NCI-H748 treated with DMSO at 0.1 percent for 48 hours (cell line): ENCODE results near the gene EME1.

Experiments used
- DNase-seq: peaks from one replicate; lab custom pipeline; 2025; lab: John Stamatoyannopoulos, UW

EME1 gene

DNA sequence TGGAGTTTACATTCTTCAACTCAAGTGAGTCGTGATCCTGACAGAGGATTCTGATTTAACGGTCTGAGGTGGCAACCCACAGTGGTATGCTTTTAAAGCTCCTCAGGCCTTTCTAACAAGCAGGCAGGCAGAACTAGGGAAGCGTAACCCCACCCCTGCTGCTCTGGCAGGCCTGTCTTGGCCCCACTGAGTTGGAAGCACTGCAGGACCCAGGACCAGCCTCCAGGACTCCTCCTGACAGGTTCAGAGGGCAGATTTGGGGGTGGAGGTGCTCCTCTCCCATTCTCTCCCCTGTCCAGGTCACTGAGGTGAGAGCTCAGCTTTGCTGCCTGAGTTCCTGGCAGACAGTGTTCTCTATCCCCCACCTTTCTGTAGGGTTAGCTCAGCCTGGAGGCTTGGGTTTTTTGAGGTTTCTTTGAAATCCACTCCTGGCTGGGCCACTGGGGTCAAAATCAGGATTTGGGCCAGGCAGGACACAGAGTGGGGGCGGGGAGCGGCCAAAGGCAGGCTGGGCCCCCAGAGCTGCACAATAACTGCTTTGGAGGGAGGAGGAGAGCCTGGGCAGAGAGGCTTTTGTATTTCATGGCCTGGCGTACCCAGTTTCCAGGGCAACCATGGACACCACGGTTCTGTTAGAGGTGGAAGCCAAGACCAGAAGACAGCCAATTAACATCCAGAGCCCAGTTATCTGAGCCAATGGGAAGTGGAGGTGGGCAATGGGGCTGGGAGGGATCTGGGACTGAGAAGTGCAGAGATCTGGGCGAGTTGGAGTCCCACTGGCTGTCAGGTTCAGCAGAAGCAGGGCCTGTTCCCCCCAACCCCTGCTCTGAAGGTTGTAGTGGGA is 9.6 kb upstream of the EME1 start:
- peak; percentile 22 for DNase-seq

DNA sequence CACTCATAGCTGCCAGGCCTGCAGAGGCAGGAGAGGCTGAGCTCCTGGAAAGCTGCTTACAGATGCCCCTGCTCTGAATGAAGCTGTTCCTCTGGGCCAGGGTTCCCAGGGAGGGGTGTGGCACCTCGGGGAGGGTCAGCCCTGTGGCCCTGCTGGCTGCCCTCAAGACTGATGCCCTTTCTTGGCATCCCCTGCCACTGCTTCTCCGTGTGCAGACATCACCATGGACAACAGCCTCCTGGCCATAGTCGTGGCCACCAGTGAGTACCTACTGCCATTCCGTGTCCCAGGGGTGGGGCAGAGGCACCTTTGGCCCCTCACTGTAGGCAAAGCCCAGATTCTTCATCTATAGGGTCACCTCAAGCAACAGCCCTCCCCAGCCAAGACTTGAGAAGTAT is 9.0 kb upstream of the EME1 start:
- no peak for DNase-seq

DNA sequence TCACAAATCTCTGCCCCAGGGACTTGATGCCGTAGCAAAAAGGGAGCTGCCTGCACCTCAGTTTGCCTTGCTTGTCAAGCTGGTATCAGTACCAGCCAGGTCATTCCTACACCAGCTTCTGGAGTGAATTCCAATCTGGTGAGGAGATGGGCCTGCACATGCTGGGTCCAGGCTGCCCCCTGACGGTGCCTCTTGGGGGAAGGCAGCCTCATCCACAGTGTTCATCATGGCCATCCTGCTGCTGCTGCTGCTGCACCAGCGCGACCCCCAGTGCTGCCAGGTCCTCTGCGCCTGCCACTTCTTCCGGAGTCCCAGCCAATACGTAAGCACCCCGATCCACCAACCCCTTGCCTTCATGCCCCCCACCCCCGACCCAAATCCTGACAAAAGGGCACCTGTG is 8.3 kb upstream of the EME1 start:
- no peak for DNase-seq

DNA sequence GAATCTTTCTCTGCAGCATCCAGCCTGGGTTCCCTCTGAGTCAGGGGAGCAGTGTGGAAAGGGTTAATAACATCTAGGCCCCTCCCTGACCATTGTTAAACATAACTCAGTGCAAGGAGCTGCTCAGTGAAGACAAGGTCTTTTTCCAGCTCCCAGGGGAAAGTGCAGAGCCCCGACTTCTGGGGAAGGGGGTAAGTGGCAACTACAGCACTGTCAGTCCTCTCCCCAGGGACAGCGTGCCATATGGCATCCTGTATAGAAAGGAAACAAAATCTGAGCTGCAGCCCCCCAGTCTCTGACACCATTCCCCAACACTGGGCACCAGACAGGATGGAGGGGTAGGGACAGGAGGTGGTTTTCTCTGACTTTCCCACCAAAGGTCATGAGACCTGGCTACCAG is 7.9 kb upstream of the EME1 start:
- DNase-seq = no peak

DNA sequence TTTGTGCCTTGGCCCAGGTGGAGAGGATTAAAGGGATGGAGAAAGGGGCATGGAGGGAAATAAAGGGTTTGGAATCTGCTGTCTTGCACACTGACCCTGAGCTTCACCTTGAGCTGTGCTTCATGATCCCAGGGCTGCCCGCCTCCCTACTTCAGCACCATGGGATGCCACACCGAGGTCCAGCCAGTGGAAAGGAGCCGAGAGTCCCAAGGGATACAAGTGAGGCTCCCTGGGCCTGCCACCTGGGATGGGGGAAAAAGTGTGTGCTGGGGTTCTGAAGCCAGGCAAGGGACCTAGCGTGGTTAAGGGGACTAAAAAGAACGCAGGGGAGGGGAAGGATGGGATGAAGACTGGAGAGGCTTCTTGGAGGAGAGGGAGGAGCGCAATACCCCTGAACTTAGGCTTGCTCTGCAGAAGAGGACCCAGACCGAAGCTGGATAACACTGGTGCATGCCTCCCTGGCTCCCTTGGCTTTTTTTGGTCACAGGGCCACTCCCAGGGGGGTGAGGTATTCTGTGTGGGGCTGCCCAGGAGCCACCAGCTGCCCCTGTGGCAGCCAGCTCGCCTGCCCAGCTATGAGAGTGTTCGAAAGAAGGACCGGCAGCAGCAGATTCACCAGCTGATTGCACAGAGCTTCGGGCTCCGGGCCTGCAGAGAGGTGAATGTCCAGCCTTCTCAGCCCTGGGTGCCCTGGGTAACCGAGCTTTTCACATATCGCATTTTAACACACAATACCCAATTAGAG is 7.2 kb upstream of the EME1 start:
- DNase-seq = no peak

DNA sequence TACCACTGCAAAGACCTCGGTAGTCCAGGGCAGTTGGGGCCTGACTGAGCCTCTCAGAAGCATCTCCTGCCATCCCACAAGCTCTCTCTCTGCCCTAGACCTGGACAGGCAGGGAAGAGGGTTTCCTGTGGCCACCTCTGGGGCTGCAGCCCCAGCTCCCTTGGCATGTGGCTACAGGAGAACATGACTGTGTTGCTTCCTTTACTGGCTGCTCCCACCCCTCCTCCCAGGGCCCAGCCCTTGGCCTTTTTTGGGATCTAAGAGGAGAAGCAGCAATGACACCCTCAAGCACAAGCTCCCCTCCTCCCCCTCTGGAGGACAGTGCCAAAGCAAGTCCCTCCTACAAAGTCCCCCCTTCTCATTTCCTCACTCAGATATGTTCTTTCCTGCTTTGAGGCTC is 5.6 kb upstream of the EME1 start:
- DNase-seq = no peak

DNA sequence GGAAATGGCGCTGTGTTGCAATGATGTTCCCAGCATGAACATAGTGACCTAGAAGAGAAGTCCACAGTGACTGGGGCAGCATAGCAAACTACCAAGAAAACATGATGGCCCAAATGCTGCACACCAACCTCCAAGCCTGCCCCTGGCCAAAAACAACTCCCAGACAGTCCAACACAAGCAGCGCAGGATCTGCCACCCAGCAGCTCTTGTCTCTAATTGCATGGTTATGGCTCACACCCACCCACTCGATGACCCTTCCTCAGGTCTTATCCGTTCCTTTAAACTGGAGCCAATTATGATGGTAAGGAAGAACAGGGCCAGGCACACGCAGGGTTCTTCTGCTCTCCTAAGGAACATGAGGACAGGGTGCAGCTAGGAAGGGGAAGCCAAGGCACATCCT is 3.0 kb upstream of the EME1 start:
- DNase-seq = no peak

DNA sequence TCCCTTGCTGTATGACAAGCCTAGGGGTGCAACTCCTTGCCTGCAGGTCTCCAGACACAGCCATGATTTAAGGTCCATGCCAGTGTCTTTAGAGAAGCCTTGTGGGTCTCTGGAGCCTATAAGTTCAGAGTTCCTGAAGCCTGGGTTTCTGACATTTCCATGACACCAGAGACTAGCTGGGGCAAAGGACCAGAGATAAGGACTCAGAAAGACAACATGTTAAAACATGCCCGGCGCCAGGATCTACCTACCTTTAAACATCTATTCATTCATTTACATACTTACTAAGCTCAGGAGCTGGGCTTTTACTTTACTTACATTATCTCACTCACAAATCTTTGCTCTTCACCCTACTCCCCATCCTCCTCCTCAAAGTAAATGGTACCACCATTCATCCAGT is 1.5 kb upstream of the EME1 start:
- no peak for DNase-seq

DNA sequence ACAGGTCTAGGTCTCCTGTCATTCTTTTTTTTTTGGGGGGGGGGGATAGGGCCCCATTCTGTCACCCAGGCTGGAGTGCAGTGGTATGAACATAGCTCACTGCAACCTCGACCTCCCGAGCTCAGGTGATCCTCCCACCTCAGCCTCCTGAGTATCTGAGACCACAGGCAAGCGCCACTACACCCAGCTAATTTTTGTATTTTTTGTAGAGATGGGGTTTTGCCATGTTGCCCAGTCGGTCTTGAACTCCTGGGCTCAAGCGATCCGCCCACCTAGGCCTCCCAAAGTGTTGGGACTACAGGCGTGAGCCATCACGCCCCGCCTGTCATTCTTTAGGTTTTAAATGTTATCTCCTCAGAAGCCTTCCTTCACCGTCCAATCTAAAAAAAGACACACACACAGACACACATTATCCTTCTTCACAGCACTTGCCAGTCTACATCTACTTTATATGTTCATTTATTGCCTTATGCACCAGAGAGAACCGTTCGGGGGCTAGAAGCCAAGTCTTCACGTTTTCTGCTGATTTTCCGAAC is 739 bp upstream of the EME1 start:
- no peak for DNase-seq

DNA sequence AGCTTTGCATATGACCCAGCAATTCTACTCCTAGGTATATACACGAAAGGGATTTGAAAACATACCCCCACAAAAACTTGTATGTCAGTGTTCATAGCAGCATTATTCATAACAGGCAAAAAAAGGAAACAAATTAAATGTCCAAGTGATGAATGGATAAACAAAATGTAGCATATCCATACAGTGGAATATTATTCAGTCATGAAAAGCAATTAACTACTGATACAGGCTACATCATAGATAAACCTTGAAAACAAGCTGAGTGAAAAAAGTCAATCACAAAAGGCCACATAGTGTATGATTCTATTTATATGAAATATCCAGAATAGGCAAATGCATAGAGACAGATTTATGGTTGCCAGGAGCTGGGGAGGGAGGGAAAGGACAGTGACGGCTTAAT is 676 bp downstream of the EME1 start:
- DNase-seq = no peak

DNA sequence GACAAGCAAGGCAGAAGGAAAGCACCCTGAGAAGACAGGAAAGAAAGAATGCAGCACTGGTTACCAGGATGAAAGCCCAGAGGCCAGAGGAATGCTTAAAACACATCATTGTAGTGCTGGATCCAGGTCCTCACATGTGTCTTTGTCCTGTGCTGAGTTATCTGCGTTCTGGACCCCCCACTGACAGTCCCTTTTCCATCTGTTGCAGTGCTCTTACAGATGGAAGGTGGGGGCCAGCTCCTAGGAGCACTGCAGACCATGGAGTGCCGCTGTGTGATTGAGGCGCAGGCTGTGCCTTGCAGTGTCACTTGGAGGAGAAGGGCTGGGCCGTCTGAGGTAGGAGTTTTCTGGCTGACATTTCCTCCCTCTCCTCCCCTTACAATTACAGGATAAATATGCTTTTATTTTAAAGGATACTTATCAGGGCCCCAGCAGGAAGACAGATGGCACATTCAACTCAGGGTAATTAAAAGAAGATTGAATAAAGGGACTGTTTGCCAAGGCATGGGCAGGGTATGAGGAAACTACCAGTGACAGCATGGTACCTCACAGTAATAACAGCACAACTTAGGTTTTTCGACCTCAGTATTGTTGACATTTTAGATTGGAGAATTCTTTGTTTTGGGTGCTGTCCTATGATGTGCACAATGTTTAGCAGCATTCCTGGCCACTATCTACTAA is 3.0 kb downstream of the EME1 start:
- peak; percentile 19 for DNase-seq

DNA sequence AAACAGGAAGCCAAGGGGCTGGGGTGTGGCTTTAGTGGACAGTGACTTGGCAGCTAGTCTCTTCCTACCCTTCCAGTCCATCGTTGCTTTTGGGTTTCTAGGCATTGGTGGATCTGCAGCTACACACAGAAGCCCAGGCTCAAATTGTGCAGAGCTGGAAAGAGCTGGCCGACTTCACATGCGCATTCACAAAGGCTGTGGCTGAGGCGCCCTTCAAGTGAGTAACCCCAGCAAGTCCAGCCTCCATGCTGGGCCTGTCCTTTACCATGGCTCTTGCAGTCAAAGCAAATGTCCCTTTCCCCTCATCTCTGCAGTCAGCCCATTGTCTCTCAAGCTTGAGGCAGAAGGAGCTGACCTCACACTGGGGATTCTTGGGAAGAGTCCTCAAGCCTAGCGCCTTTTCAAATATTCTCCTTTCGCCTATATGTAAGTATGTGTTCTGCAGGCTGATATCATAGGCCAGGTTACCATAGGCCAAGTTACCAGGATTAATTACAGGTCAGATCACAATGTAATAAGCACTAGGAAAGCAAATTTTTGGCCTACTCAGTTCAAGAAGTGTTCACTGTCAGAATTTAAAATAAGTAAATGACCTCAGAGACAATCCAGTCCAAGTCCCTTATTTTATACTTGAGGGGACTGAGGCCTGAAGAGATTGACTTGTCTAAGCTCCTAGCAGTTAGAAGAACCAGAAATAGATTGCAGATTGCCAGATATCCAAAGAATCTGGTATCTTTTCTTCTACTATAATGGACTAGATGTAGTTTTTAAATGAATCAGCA is 6.5 kb downstream of the EME1 start:
- DNase-seq = no peak

DNA sequence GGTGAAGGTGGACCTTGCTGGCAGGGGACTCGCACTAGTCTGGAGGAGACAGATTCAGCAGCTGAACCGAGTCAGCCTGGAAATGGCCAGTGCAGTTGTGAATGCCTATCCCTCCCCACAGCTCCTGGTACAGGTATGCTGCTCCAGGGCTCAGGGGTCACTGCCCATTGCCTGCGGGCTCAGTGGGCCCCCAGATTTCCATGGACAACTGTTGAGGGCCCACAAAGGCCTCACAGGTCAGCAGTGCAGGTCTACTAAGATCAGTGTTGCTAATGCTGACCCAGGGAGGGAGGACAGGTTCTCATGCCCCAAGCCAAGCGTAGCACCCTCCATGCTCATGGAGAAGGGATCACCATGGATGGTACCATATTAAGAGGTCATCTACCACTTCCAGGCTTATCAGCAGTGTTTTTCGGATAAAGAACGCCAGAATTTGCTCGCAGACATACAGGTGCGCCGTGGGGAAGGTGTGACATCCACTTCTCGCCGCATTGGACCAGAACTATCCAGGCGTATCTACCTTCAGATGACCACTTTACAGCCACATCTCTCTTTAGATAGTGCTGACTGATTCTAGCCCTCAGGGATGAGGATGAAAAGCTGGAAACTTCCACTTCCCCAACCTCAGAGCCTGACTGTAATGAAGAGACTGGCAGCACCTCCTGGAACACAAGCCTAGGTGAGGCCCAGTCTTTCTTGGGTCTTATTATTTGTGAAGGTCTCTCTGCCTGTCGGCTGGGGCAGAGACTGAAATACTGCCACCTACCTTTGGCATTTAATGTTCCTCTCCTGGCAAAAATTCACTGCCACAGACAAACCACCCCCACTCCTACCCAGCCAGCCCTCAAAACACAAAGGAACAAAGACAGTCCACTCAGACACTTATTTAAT is 7.6 kb downstream of the EME1 start:
- no peak for DNase-seq

DNA sequence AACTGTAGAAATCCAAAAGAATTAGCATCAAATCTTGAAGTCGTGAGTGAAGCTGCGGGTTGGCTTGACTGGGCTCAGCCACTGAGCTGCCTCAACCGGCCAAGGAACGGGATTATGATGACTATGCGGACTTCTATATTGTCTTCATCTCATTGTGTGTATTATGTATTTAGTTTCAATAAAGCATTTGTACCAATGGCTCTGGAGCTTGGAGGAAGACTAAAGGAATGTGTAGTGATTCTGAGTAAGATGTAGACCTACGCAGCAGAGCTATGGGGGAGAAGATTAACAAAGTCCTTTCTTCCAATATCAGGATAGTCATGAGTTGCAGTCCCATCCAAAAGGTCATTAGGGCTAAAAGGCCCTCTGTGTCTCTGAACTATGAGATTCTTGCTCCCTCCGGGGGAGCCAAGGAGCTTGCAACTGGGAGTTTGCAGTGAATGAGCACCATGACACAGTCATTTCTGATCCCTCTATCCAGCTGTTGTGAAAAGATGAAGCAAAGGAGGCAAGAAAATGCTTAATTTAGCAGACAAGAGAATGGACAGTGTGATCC is 8.3 kb downstream of the EME1 start:
- no peak for DNase-seq

DNA sequence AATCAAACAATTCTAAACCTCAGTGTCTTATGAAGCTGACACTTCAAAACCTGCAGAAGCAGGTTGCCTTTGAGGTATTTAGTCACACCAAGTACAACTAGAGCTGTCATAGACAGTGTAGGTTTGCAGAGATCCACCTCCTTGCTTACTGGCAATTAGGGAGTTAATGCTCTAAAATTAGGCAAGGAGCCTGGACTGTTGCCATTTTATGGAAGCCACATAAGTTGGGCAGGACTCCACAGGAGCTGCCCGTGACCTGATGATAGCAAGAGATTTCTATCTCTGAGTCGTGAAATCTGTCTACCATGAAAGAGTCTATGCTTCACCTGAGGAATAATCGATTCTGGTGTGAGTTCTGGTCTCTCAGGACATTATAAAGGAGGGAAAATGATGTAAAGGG is 8.9 kb downstream of the EME1 start:
- no peak for DNase-seq

DNA sequence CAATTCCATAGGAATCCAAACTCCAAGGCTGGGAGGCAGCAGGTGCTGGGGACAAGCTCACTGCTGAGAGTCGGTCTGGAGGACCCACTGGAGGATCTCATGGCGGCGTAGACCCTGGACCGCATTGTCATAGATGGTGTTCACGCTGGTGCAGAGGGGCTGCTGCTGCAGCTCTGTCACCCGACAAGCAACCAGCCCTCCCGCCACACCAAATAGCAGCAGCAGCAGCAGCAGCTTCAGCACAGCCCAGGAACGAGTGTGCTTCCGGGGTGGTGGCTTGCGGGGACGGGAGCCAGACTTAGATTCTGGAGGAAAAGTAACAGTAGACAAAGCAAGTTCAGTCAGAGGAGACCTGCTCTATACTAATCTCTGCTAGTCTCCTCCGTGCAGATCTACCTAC is 9.9 kb downstream of the EME1 start:
- no peak for DNase-seq

DNA sequence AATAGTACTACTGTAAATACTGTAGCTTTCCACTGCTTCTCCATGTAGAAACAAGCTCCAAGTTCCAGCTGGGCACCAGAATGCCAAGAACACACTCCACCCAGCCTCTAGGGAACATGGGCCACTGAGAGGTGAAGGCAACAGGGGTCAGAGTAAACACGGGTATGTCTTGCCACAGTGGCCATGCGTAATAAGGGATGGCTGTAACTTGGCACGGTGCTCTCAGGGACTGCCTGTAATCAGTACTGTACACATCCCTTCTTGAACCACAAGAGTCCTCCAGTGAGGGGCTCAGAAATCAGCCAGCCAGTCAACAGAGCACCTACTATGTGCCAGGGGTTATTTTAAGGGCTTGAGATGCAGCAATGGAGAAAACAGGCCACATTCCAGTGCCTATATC is 13.5 kb downstream of the EME1 start:
- DNase-seq = no peak

DNA sequence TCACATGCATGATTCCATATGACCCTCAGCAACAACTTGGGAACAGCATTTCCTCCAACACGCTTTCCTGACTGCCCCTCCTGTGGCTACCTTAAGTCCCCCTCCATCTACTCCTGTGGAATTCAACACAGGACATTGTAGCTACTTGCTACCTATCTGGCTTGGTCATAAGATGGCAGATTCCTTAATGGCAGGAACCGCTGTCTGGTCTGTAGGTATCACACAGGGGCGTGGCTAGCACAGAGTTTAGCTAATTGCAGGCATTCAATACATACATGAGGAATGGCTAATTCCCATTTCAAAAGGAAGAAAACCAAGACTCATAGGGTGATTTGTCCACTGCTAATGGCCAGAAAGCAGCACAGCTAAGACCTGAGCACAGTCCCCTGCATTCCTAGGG is 15.7 kb downstream of the EME1 start:
- no peak for DNase-seq

DNA sequence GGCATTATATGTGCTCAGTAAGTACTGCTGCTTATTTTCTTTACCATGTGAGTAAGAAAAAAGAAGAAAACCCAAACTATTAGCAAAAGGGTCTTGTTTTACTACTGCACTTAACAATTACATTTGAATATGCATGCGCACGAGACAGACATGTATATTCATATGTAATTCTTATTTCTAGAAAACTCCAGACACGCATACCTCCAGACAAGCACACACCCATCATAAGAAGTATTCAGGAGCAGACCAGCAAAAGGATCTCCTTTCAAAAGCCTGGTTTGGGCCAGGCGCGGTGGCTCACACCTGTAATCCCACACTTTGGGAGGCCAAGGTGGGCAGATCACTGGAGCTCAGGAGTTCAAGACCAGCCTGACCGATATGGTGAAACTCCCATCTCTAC is 16.5 kb downstream of the EME1 start:
- no peak for DNase-seq

DNA sequence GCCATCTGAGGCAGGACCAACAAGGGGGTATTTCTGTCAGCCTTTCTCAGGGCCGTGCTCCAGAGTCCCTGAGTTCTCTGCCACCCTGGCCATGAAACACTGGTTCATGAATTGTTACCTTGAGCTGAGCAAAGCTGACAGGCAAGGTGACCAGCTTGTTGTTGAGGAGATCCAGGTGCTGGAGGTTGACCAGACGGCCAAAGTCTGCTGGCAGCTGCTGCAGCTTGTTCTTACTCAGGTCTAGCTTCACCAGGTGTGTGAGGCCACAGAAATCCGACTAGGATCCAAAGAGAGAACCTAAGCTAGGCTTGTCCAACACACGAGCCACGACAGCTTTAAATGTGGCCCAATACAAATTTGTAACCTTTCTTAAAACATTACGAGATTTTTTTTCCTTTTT is 19.6 kb downstream of the EME1 start:
- no peak for DNase-seq

DNA sequence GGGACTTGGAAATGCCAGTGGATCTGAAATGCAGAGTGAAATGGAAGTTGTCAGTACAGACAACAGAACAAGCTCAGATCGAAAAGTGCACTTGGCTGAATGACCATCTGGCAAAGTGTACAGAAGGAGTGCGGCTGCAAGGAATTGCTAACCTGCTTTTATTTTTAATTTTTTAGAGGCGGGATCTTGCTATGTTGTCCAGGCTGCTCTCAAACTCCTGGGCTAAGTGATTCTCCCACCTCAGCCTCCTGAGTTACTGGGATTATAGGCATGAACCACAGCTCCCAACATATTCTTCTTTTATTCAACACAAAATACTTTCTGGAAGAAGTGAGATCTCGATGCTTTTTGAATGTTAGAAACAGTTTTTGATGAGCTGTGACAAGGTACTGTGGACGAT is 20.7 kb downstream of the EME1 start:
- no peak for DNase-seq
